Measurements from ENCODE around the gene COL27A1.

Gene COL27A1

GRCh38 chr9:114155263-114155994 lies at the start of gene COL27A1:
COL27A1 (plus strand) TSS chr9:114155537; CDS start chr9:114155951, 414 bp downstream.
- H3K27ac ChIP-seq, result peak within 1 kb of the TSS; percentile 56 to 92 (median 84); a peak in 21 of 22 replicates
- H3K9ac ChIP-seq, result peak within 1 kb of the TSS; percentile 83 to 95 (median 89)
- H3K4me1 ChIP-seq, result peaks cover 17 to 58% (median 54%) of the 10 kb centered on the region in 10 experiments
- H3K27me3 ChIP-seq, result peaks cover 31 to 42% (median 39%) of the 10 kb centered on the region in 11 experiments
- peak within 1 kb of the TSS; percentile 86 to 96 (median 92) for H3K4me3 ChIP-seq
- peak within 1 kb of the TSS; percentile 86 to 97 (median 96) for H3K4me2 ChIP-seq
- H3K9me3 ChIP-seq (replicated peaks in 1 of 11), result no peaks in the 10 kb centered on the region
- peaks cover 0 to 25% (median 4%) of the 10 kb centered on the region in 11 experiments; a peak in 9 of 22 replicates for H3K36me3 ChIP-seq
- TF ChIP-seq Cebpa-rat (IDR thresholded peaks at IDR 0.05), result no peak
- peaks cover 4 to 62% (median 53%) of the 10 kb centered on the region in 11 experiments; a peak in 21 of 22 replicates for H4K20me1 ChIP-seq

- Histone ChIP-seq H3K27ac (no peak overlapping the region), H3K4me2 (no peak overlapping the region)
- TF ChIP-seq Cebpa-rat (IDR thresholded peaks at IDR 0.05), result no peak
These were observed 47.9 kb upstream of the COL27A1 start for GRCh38 chr9:114107286-114108001.

GRCh38 chr9:114108016-114108833 lies 47.1 kb upstream of the COL27A1 start:
- Histone ChIP-seq H3K36me3 (no peaks in the 10 kb centered on the region), H4K20me1 (no peaks in the 10 kb centered on the region), H3K9me3 (replicated peaks in 1 of 11) (no peaks in the 10 kb centered on the region), H3K4me2 (no peak overlapping the region), H3K27me3 (peaks cover 0 to under 1% (median 0%) of the 10 kb centered on the region in 11 experiments; a peak in 1 of 22 replicates), H3K9ac (no peak overlapping the region), H3K4me1 (peaks cover 0 to 3% (median 0%) of the 10 kb centered on the region in 10 experiments; a peak in 2 of 20 replicates), H3K4me3 (no peak overlapping the region), H3K27ac (no peak overlapping the region)
- no peak for TF ChIP-seq Cebpa-rat (IDR thresholded peaks at IDR 0.05)

More at GRCh38 chr9:114107286-114108001, 47.9 kb upstream of the COL27A1 start:
- peaks cover 0 to 2% (median 1%) of the 10 kb centered on the region in 11 experiments; a peak in 8 of 22 replicates for H3K9me3 ChIP-seq (replicated peaks in 1 of 11)
- no peaks in the 10 kb centered on the region for H4K20me1 ChIP-seq
- H3K4me3 ChIP-seq, result no peak overlapping the region
- H3K36me3 ChIP-seq, result no peaks in the 10 kb centered on the region
- peak overlapping the region in 1 of 11 experiments; percentile 13; a peak in 1 of 22 replicates for H3K9ac ChIP-seq
- no peaks in the 10 kb centered on the region for H3K27me3 ChIP-seq
- H3K4me1 ChIP-seq, result peaks cover 0 to 3% (median 0%) of the 10 kb centered on the region in 10 experiments; a peak in 2 of 20 replicates

GRCh38 chr9:114109124-114109523 lies 46.2 kb upstream of the COL27A1 start:
- no peaks in the 10 kb centered on the region for H3K9me3 ChIP-seq (replicated peaks in 1 of 11)
- no peak overlapping the region for H3K27ac ChIP-seq
- H3K36me3 ChIP-seq, result no peaks in the 10 kb centered on the region
- H3K4me1 ChIP-seq, result peaks cover 0 to 5% (median 0%) of the 10 kb centered on the region in 10 experiments; a peak in 4 of 20 replicates
- no peak for TF ChIP-seq Cebpa-rat (IDR thresholded peaks at IDR 0.05)
- H3K27me3 ChIP-seq, result peaks cover 0 to 5% (median 0%) of the 10 kb centered on the region in 11 experiments; a peak in 1 of 22 replicates
- no peaks in the 10 kb centered on the region for H4K20me1 ChIP-seq
- H3K9ac ChIP-seq, result no peak overlapping the region
- H3K4me2 ChIP-seq, result no peak overlapping the region; a peak in 1 of 22 replicates
- no peak overlapping the region for H3K4me3 ChIP-seq

GRCh38 chr9:114110180-114110579 lies 45.2 kb upstream of the COL27A1 start:
- no peak for TF ChIP-seq Cebpa-rat (IDR thresholded peaks at IDR 0.05)
- H3K4me2 ChIP-seq, result no peak overlapping the region
- H3K27me3 ChIP-seq, result peaks cover 0 to 5% (median 0%) of the 10 kb centered on the region in 11 experiments; a peak in 2 of 22 replicates
- H3K9ac ChIP-seq, result no peak overlapping the region
- no peaks in the 10 kb centered on the region for H3K9me3 ChIP-seq (replicated peaks in 1 of 11)
- no peak overlapping the region for H3K4me3 ChIP-seq
- H3K27ac ChIP-seq, result no peak overlapping the region
- H3K4me1 ChIP-seq, result peaks cover 0 to 5% (median 0%) of the 10 kb centered on the region in 10 experiments; a peak in 5 of 20 replicates
- no peaks in the 10 kb centered on the region for H4K20me1 ChIP-seq
- H3K36me3 ChIP-seq, result no peaks in the 10 kb centered on the region

- no peak overlapping the region for H3K27ac ChIP-seq
- H3K36me3 ChIP-seq, result no peaks in the 10 kb centered on the region
- H3K4me2 ChIP-seq, result no peak overlapping the region
- peaks cover 0 to 7% (median 0%) of the 10 kb centered on the region in 11 experiments; a peak in 3 of 22 replicates for H3K27me3 ChIP-seq
- no peak overlapping the region for H3K9ac ChIP-seq
- H3K9me3 ChIP-seq (replicated peaks in 1 of 11), result no peaks in the 10 kb centered on the region
- H3K4me1 ChIP-seq, result peaks cover 0 to 17% (median 10%) of the 10 kb centered on the region in 10 experiments; a peak in 13 of 20 replicates
- TF ChIP-seq Cebpa-rat (IDR thresholded peaks at IDR 0.05), result no peak
- H4K20me1 ChIP-seq, result no peaks in the 10 kb centered on the region
- H3K4me3 ChIP-seq, result no peak overlapping the region
These were observed 43.0 kb upstream of the COL27A1 start for GRCh38 chr9:114112325-114112724.

GRCh38 chr9:114112778-114113584 lies 42.4 kb upstream of the COL27A1 start:
- Histone ChIP-seq H3K4me1 (peaks cover 0 to 17% (median 10%) of the 10 kb centered on the region in 10 experiments; a peak in 13 of 20 replicates), H4K20me1 (no peaks in the 10 kb centered on the region), H3K9ac (no peak overlapping the region), H3K4me3 (no peak overlapping the region), H3K9me3 (replicated peaks in 1 of 11) (no peaks in the 10 kb centered on the region), H3K36me3 (no peaks in the 10 kb centered on the region), H3K27me3 (peaks cover 0 to 7% (median 0%) of the 10 kb centered on the region in 11 experiments; a peak in 3 of 22 replicates), H3K27ac (no peak overlapping the region), H3K4me2 (no peak overlapping the region)
- no peak for TF ChIP-seq Cebpa-rat (IDR thresholded peaks at IDR 0.05)

GRCh38 chr9:114114364-114114763 lies 41.0 kb upstream of the COL27A1 start:
- Histone ChIP-seq H3K27me3 (peaks cover 0 to 7% (median 0%) of the 10 kb centered on the region in 11 experiments; a peak in 3 of 22 replicates), H3K4me3 (no peak overlapping the region), H3K4me1 (peaks cover 0 to 17% (median 10%) of the 10 kb centered on the region in 10 experiments; a peak in 13 of 20 replicates), H3K9ac (no peak overlapping the region), H4K20me1 (no peaks in the 10 kb centered on the region), H3K36me3 (no peaks in the 10 kb centered on the region), H3K9me3 (replicated peaks in 1 of 11) (no peaks in the 10 kb centered on the region), H3K4me2 (no peak overlapping the region; a peak in 1 of 22 replicates), H3K27ac (no peak overlapping the region)
- TF ChIP-seq Cebpa-rat (IDR thresholded peaks at IDR 0.05), result no peak

Data from BLaER1 treated with 17β-estradiol and CSF1 and Interleukin-3, amounts not matched to agents 10 nM and 100 nM (cell line).